Loucy (cell line): ENCODE results near the gene TUBA8.
A peak's percentile ranks its signal among the peaks of the same experiment; 100 is the strongest.

Source experiments
- H2AFZ ChIP-seq: fragments of 200-600 bp; sonication (generic); 2 replicates; pipeline ENCODE4 v1.6.0; 2016; ENCODE audit warnings: antibody characterized with exemption, mild to moderate bottlenecking, low read length, moderate library complexity
- H3F3A ChIP-seq: fragments of 200-600 bp; 2 replicates; pipeline ENCODE4 v1.6.0; 2016; ENCODE audit warnings: antibody characterized with exemption, low read depth, mild to moderate bottlenecking
- H3K27me3 ChIP-seq: fragments of 200-600 bp; sonication (generic); 2 replicates; pipeline ENCODE4 v1.6.1; 2014; ENCODE audit warnings: low read length, mild to moderate bottlenecking; ENCODE audit not compliant: insufficient read depth, poor library complexity, severe bottlenecking
- H3K36me3 ChIP-seq: fragments of 200-600 bp; sonication (generic); 2 replicates; pipeline ENCODE4 v1.6.1; 2016; ENCODE audit warnings: low read length; ENCODE audit not compliant: insufficient read depth
- H3K4me1 ChIP-seq: fragments of 200-600 bp; sonication (generic); 2 replicates; pipeline ENCODE4 v1.5.1; 2014; ENCODE audit warnings: low read length, mild to moderate bottlenecking; ENCODE audit not compliant: insufficient read depth, poor library complexity, severe bottlenecking
- H3K4me2 ChIP-seq: fragments of 200-600 bp; sonication (generic); 2 replicates; pipeline ENCODE4 v1.6.0; 2014; ENCODE audit warnings: antibody characterized with exemption, low read length, low read depth, mild to moderate bottlenecking; ENCODE audit not compliant: poor library complexity, severe bottlenecking
- H3K4me3 ChIP-seq: fragments of 200-600 bp; sonication (generic); 2 replicates; pipeline ENCODE4 v1.5.1; 2014; ENCODE audit warnings: low read length, mild to moderate bottlenecking, mixed read lengths; ENCODE audit not compliant: poor library complexity, severe bottlenecking
- H3K79me2 ChIP-seq: fragments of 200-600 bp; sonication (generic); 2 replicates; pipeline ENCODE4 v1.6.1; 2014; ENCODE audit warnings: low read length; ENCODE audit not compliant: insufficient read depth
- H3K9ac ChIP-seq: fragments of 200-600 bp; sonication (generic); 2 replicates; pipeline ENCODE4 v1.6.0; 2014; ENCODE audit warnings: mild to moderate bottlenecking, low read depth, low read length, moderate library complexity; ENCODE audit not compliant: poor library complexity, severe bottlenecking
- H3K9me2 ChIP-seq: fragments of 200-600 bp; sonication (generic); replicated peaks from 2 replicates; pipeline ENCODE4 v1.6.1; 2016; ENCODE audit warnings: low read depth, low read length, mixed read lengths
- H3K9me3 ChIP-seq: fragments of 200-600 bp; sonication (generic); 2 replicates; pipeline ENCODE4 v1.6.1; 2014; ENCODE audit warnings: mild to moderate bottlenecking, antibody characterized with exemption, low read length, low read depth; ENCODE audit not compliant: insufficient read depth
- H4K20me1 ChIP-seq: fragments of 200-600 bp; sonication (generic); 2 replicates; pipeline ENCODE4 v1.6.0; 2014; ENCODE audit warnings: antibody characterized with exemption, low read length, mild to moderate bottlenecking; ENCODE audit not compliant: insufficient read depth, poor library complexity, severe bottlenecking
- EZH2phosphoT487 ChIP-seq: fragments of 200-600 bp; IDR thresholded peaks from 2 replicates; pipeline ENCODE4 v1.6.1; 2018; ENCODE audit warnings: antibody characterized with exemption, mild to moderate bottlenecking, moderate library complexity, borderline replicate concordance
- TF ChIP-seq, protein P1 (sequence below): fragments of 200-600 bp; sonication (generic); conservative IDR thresholded peaks from 2 replicates; pipeline ENCODE4 v1.5.1; 2014; ENCODE audit warnings: mild to moderate bottlenecking, antibody characterized with exemption, low read length

The TUBA8 gene

DNA sequence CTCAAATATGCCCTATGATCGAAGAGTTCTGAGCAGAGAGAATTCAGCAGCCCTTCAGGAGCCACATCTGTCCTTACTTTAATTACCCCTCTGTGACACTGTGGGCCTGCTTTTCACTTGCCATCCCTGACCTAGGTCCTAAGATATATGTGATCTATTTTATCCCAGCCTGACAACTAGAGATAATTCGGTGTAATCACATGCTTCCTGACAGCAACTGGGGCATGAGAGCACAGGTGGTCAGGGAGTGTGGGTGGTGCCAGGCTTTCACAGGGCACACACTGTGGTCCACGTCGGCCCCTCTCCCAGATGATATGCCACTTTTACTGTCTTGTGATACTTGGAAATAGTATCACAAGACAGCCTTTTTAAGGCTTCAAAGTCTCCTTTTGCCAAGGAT is 3.9 kb downstream of the TUBA8 start:
- Histone ChIP-seq H2AFZ (no peak overlapping the region), H3K9me2 (no peaks in the 10 kb centered on the region), H3F3A (peaks cover 16% of the 10 kb centered on the region), H3K79me2 (peaks cover 66% of the 10 kb centered on the region), H3K36me3 (no peaks in the 10 kb centered on the region), H4K20me1 (no peaks in the 10 kb centered on the region), H3K9ac (peak overlapping the region; percentile 66), H3K4me1 (peaks cover 83% of the 10 kb centered on the region), H3K4me2 (peak overlapping the region; percentile 87), H3K27me3 (no peaks in the 10 kb centered on the region), H3K4me3 (peak overlapping the region; percentile 79), H3K9me3 (no peaks in the 10 kb centered on the region)
- TF ChIP-seq EZH2phosphoT487 = no peak
- TF ChIP-seq, protein P1, sequence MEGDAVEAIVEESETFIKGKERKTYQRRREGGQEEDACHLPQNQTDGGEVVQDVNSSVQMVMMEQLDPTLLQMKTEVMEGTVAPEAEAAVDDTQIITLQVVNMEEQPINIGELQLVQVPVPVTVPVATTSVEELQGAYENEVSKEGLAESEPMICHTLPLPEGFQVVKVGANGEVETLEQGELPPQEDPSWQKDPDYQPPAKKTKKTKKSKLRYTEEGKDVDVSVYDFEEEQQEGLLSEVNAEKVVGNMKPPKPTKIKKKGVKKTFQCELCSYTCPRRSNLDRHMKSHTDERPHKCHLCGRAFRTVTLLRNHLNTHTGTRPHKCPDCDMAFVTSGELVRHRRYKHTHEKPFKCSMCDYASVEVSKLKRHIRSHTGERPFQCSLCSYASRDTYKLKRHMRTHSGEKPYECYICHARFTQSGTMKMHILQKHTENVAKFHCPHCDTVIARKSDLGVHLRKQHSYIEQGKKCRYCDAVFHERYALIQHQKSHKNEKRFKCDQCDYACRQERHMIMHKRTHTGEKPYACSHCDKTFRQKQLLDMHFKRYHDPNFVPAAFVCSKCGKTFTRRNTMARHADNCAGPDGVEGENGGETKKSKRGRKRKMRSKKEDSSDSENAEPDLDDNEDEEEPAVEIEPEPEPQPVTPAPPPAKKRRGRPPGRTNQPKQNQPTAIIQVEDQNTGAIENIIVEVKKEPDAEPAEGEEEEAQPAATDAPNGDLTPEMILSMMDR = no peak

GRCh38 chr22:18114976-18115652 is 4.5 kb downstream of the TUBA8 start:
- Histone ChIP-seq H3K36me3 (no peaks in the 10 kb centered on the region), H3K4me3 (peak overlapping the region; percentile 79), H3K9me2 (no peaks in the 10 kb centered on the region), H3K9ac (peak overlapping the region; percentile 66), H3K4me1 (peaks cover 86% of the 10 kb centered on the region), H3K27me3 (no peaks in the 10 kb centered on the region), H4K20me1 (no peaks in the 10 kb centered on the region), H2AFZ (no peak overlapping the region), H3K4me2 (peak overlapping the region; percentile 87), H3K9me3 (no peaks in the 10 kb centered on the region), H3F3A (peaks cover 16% of the 10 kb centered on the region), H3K79me2 (peaks cover 68% of the 10 kb centered on the region)
- no peak for TF ChIP-seq EZH2phosphoT487
- TF ChIP-seq, protein P1 = no peak

- Histone ChIP-seq H3K4me3 (no peak overlapping the region), H2AFZ (no peak overlapping the region), H3K4me1 (peaks cover 89% of the 10 kb centered on the region), H3K9ac (peak overlapping the region; percentile 66), H3K9me3 (no peaks in the 10 kb centered on the region), H3F3A (peaks cover 16% of the 10 kb centered on the region), H3K4me2 (peak overlapping the region; percentile 87), H3K27me3 (no peaks in the 10 kb centered on the region), H3K9me2 (no peaks in the 10 kb centered on the region), H3K79me2 (peaks cover 74% of the 10 kb centered on the region), H3K36me3 (no peaks in the 10 kb centered on the region), H4K20me1 (no peaks in the 10 kb centered on the region)
- TF ChIP-seq EZH2phosphoT487 = no peak
These were observed 5.3 kb downstream of the TUBA8 start for GRCh38 chr22:18115906-18116371.

DNA sequence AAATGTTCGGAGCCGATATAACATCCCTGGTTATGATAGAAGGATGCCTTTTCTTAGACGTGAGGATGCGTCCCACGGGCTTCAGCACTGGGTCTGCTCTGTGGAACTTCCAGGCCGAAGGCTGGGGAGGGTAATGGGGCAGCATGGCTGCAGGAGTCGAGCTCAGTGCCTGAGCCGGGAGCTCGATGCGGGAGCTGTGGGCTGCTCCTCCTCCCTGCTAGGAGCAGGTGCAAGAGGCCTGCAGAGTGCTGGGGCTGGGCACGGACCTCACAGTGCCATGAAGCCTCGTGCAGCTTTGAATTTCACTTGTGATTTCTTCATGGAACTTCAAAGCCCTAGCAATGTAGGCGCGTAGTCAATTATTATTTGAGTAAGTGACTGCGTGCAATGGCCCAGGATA is 6.0 kb downstream of the TUBA8 start:
- Histone ChIP-seq H3K9me2 (no peaks in the 10 kb centered on the region), H3K9me3 (no peaks in the 10 kb centered on the region), H3K4me1 (peaks cover 89% of the 10 kb centered on the region), H3K79me2 (peaks cover 74% of the 10 kb centered on the region), H3F3A (peaks cover 16% of the 10 kb centered on the region), H2AFZ (no peak overlapping the region), H3K27me3 (no peaks in the 10 kb centered on the region), H3K36me3 (no peaks in the 10 kb centered on the region; the same call in 1 of the 2 replicates), H3K9ac (no peak overlapping the region), H3K4me3 (no peak overlapping the region), H4K20me1 (no peaks in the 10 kb centered on the region), H3K4me2 (peak overlapping the region; percentile 87)
- TF ChIP-seq, protein P1 = no peak
- TF ChIP-seq EZH2phosphoT487 = no peak
